COR-L47 (cell line): Measurements from ENCODE around the gene ZNF829.

Experiments used
- DNase-seq: peaks from one replicate; lab custom pipeline; 2025; lab: John Stamatoyannopoulos, UW

Gene ZNF829

GRCh38 chr19:36915992-36916830 is at the start of gene ZNF829, which contains the start of gene ZNF568:
Gene ZNF829 (minus strand): TSS chr19:36916291. CDS start chr19:36915167, 1,124 bp downstream.
Gene ZNF568 (plus strand): TSS chr19:36916332. CDS start chr19:36922771, 6,439 bp downstream.
- peak; percentile 84 for DNase-seq

GRCh38 chr19:36963280-36963679 is 47.2 kb upstream of the ZNF829 start:
- DNase-seq: peak; percentile 94

- no peak for DNase-seq
Measured at GRCh38 chr19:36962346-36962745, 46.3 kb upstream of the ZNF829 start.

- DNase-seq: no peak
Measured at GRCh38 chr19:36950335-36951119, 34.4 kb upstream of the ZNF829 start.

GRCh38 chr19:36939153-36939552 is 23.1 kb upstream of the ZNF829 start:
- DNase-seq: peak; percentile 11

- DNase-seq: no peak
Measured at GRCh38 chr19:36931684-36932083, 15.6 kb upstream of the ZNF829 start.

GRCh38 chr19:36918090-36918489 is 2.0 kb upstream of the ZNF829 start:
- DNase-seq: no peak

- DNase-seq: no peak
Measured at GRCh38 chr19:36916991-36917390, 900 bp upstream of the ZNF829 start.

- DNase-seq: no peak
Measured at GRCh38 chr19:36898422-36898821, 17.7 kb downstream of the ZNF829 start.

GRCh38 chr19:36894849-36895383 is 21.2 kb downstream of the ZNF829 start:
- no peak for DNase-seq

- DNase-seq: no peak
Measured at GRCh38 chr19:36891768-36892357, 24.2 kb downstream of the ZNF829 start.

GRCh38 chr19:36876993-36877938 is 38.8 kb downstream of the ZNF829 start:
- DNase-seq: no peak

GRCh38 chr19:36851898-36852297 is 64.2 kb downstream of the ZNF829 start:
- DNase-seq: no peak

- peak; percentile 92 for DNase-seq
Measured at GRCh38 chr19:36850559-36851442, 65.3 kb downstream of the ZNF829 start, which contains the start of gene ZNF345. Gene ZNF345 (plus strand): TSS chr19:36850876. CDS start chr19:36876831, 25,955 bp downstream.

- DNase-seq: peak; percentile 65
Measured at GRCh38 chr19:36849701-36850558, 66.2 kb downstream of the ZNF829 start.

GRCh38 chr19:36847968-36848367 is 68.1 kb downstream of the ZNF829 start:
- no peak for DNase-seq

GRCh38 chr19:36838784-36839324 is 77.2 kb downstream of the ZNF829 start:
- no peak for DNase-seq
